Fibroblast of skin of right biceps (primary cell): ENCODE measurements around the gene TMC3.
"Not testable (repeated sequence)": the region's sequence is repeated elsewhere in the genome, so short reads cannot be mapped to it uniquely, and the experiment has no call there.

ENCODE experiments used
- DNase-seq: peaks from one replicate; pipeline ENCODE4 v3.0.0-alpha.2; 2013

TMC3 gene

GRCh38 chr15:81384891-81385720 lies 11.1 kb upstream of the TMC3 start:
- no peak for DNase-seq

DNA sequence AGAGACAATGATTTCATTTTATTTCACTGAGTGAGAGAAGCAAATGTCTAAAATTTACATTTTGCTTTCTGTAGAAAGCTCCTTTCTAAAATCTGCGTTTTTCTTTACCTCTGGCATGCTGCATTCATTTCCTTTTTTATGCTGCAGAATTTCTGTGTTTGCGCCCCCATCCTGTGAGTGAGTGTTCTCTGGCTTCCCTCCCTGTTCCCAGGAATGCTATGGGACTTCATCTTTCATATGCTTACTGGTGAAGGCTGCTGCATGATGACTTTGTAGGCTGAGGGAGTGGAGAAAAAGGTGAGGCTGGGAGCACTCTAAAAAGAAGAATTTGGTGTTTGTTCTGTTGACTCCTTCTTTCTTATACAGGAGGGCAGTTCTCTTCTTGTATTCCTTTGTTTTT lies 7.7 kb upstream of the TMC3 start:
- no peak for DNase-seq

GRCh38 chr15:81380668-81381067 lies 6.7 kb upstream of the TMC3 start:
- no peak for DNase-seq

- DNase-seq, result no peak
These were observed 6.2 kb upstream of the TMC3 start for GRCh38 chr15:81380203-81380602.

- no peak for DNase-seq
These were observed 5.3 kb upstream of the TMC3 start for GRCh38 chr15:81379269-81379668.

- DNase-seq, result no peak
These were observed 4.4 kb upstream of the TMC3 start for GRCh38 chr15:81378443-81378842.

DNA sequence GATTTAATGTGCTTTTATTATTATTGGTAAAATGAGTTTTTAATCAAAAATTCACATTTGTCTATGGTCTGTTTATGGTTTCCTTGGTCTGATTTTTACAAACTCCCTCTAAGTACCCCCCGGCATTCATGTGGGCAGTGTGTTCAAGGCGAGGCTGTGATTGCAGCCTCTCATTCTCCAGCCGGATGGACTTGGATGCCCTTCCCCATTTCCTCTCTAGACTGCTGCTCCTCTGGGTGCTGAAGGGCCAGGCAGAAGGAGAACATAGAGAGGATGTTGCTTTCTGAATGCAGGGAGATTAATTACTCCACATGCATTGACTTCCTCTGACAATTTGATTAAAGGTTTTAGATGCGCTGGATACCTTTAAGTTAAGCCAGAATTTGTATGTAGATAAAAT lies 3.9 kb upstream of the TMC3 start:
- DNase-seq, result no peak

- no peak for DNase-seq
These were observed 2.2 kb upstream of the TMC3 start for GRCh38 chr15:81376231-81376630.

DNA sequence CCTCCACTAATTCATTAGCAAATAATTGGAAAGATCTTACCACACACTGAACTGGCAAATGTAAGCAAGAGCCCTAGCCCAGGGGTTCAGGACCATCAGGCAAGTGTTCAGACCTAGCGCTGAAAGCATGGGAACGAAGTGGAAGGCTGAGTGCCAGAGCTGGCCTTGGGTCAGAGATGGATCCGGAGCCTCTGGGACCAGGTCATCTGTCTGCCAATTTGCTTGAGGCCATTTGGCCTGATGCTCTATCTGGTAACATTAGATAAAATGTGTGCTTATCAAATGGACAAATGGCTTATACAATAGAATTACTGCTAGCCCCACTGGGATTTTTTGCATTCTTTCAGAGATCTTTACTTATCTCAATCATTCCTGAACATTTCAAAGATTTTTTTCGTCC lies 1.4 kb upstream of the TMC3 start:
- DNase-seq, result no peak

DNA sequence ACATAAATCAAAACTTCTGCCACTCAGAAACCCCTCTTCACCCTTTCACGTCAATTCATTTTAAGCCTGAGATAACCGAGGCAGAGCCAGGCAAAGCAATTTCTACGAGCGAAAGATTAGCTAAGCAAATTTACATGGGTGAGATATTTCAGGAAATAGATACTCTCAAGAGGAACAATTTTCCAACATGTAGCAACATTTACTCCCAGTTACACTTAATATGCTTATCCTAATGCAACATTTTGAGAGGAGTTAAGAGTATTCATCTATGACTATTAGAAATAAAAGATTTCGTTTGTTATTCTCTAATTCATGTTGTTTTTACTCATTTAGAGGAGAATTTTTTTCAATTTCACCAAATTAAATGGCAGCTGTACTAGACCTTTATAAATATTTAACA lies 837 bp downstream of the TMC3 start:
- no peak for DNase-seq

DNA sequence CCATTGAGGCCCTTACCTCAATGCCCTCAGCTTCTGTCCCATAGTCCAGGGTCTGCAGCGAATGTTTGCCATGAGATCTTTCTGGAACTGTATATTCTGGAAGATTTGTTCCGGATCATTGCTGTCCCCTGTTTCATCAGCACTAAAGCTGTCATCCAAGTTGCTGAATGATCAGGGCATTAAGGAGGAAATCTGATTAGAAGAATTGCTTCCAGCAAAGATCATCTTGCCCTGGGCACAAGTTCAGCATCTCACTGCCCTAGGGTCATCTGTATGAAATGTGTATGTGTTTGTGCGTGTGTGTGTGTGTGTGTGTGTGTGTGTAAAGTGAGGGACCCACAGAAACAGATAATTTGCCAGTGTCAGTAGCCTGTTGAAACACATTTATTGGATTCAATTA lies 1.4 kb downstream of the TMC3 start:
- no peak for DNase-seq

GRCh38 chr15:81363718-81364500 lies 10.1 kb downstream of the TMC3 start:
- no peak for DNase-seq

- DNase-seq, result no peak
These were observed 10.7 kb downstream of the TMC3 start for GRCh38 chr15:81363276-81363675.

DNA sequence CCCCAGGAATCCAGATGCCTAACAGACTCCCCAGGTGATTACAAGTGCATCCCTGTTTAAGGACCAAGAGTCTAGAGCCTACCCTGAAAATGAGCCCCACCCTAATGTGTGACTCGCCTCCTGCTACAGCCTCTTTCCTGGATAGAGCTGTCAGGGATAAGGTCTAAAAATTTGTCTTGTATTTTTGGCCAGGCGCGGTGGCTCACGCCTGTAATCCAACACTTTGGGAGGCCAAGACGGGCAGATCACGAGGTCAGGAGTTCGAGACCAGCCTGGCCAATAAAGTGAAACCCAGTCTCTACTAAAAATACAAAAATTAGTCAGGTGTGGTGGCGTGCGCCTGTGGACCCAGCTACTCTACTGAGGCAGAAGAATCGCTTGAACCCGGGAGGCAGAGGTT lies 11.2 kb downstream of the TMC3 start:
- no peak for DNase-seq

DNA sequence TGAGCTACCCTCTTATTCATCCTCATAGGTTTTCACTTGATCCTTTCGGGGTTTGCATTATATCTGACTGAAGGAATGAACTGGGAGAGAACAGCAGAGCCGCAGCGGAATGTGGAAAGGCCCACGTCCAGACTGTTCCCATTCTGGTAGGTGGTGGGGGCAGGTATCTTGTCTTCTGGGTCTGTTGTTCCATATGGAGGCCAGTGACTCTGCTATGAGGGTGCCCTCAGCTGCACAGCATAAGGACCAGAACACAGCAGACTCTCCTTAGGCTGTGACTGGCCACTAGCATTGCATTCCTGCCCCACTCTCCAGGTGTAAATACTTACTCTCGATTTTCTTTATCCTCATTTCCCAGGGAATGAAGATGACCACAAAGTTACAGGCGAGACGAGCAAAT lies 12.1 kb downstream of the TMC3 start:
- no peak for DNase-seq

DNA sequence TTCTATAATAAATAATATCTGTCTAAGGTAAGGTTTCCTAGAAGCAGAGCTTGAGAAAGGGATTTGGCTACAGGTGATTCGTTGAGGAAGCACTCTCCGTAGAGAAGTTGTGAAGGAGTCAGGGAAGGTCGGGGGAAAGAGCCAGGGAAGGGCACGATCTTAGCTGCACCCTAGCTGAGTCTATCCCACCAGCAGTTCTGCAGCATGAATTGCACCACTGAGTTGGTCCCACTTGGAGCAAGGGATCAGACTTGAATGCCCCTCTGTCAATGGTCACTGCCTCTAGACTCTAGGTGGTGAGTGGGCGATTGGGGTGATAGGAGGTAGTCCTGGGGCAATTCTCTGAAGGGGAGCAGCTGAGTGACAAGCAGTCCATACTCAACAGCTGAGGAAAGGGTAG lies 13.5 kb downstream of the TMC3 start:
- no peak for DNase-seq

GRCh38 chr15:81358248-81358647 lies 15.8 kb downstream of the TMC3 start:
- no peak for DNase-seq

GRCh38 chr15:81357180-81357686 lies 16.8 kb downstream of the TMC3 start:
- no peak for DNase-seq

- no peak for DNase-seq
These were observed 17.8 kb downstream of the TMC3 start for GRCh38 chr15:81356252-81356651.

- no peak for DNase-seq
These were observed 22.4 kb downstream of the TMC3 start for GRCh38 chr15:81351651-81352050.

DNA sequence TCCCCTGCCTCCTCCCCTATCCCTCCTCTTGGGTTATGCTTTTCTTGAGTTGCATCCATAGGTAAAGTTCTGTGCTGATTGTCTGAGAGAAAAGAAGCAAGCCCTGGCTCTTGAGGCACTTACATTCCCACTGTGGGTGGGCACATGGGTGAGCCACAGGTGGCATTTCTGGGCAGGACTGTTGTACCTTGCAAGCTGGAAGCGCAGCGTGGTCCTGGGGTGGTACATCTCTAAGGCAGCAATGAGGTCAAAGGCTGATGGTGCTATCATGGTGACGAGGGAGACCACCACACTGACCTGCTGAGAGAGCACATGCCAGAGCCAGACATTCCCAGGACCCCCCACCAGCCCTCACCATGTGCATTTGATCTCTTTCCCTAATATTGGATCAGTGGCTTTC lies 24.7 kb downstream of the TMC3 start:
- no peak for DNase-seq

GRCh38 chr15:81348691-81349090 lies 25.3 kb downstream of the TMC3 start:
- not testable (repeated sequence) for DNase-seq

DNA sequence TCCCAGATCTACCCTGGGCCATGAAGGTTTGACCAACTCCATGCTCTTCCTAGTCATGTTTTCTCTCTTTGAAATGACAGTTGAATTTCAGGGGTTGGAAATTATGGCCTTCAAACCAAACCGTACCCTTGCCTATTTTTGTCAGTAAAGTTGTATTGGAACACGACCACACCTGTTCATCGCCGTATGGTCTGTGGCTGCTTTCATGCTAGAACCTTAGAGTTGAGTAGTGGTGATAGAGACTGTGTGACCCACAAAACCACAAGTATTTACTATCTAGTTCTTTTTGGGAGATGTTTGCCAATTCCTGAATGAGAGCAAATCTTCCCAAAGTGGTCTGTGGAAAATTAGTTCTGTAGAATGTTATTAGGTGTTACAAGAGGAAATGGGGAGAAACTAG lies 26.1 kb downstream of the TMC3 start:
- no peak for DNase-seq

DNA sequence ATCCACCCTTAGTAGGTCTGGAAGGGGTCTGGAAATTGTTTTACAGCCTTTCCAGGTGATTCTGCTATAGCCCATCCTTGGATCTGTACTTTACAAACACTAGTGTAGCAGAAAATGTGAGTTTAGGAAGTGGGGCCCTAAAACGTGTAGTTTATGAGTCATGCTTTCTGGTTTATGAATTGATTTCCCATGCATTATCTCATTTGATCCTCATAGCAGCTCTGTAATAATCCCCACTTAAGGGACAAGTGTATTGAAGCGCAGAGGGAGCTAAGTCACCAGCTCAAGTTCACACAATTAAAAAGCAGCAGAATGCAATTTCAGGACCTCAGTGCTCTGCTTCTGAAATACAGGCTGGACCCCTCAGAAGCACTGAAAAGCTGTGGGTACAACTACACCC lies 27.4 kb downstream of the TMC3 start:
- no peak for DNase-seq
